HepG2 (cell line): ENCODE results near the gene ITGB3. TPM values are rescaled to one million over a fixed set of nuclear protein-coding genes. Genes with fewer than 3 reads are reported as not detected.

ENCODE experiments used
- ATAC-seq: fragments of 200-7000 bp; cut with Tn5 transposase; 3 replicates; pipeline ENCODE4 v1.9.1; 2020; ENCODE audit warnings: mild to moderate bottlenecking, moderate library complexity
- BruUV-seq: library from RNA; stranded (reverse); fragments of 400-500 nt; replicated peaks from 2 replicates; lab custom pipeline; 2021; lab: Mats Ljungman, UMichigan
- CTCF ChIA-PET: fragments of 300-600 bp; formaldehyde crosslinking; extraction: SDS; loops from one replicate; lab custom pipeline; 2021; ENCODE audit warnings: low total read pairs, inconsistent platforms, low intra/inter-chr PET ratio; lab: Yijun Ruan, JAX
- POLR2A ChIA-PET: fragments of 350-600 bp; sonication (Branson Sonifier 250); formaldehyde crosslinking; loops from one replicate; lab custom pipeline; 2020; ENCODE audit warnings: antibody characterized with exemption, inconsistent platforms; lab: Yijun Ruan, JAX
- DNase-seq: peaks from one replicate; pipeline ENCODE4 v3.0.0-alpha.2; 2015; ENCODE audit warnings: low spot score
- FAIRE-seq: peaks from 3 replicates; lab custom pipeline; 2011; peaks lifted over from hg19 to GRCh38; lab: Jason Lieb, UNC
- H2AFZ ChIP-seq: one replicate; pipeline ENCODE4 v1.6.1; 2011; ENCODE audit warnings: low read length, inconsistent platforms
- H3K27ac ChIP-seq: fragments of 300-600 bp; 3 replicates; pipeline ENCODE4 v1.8.0; 2011; ENCODE audit warnings: mixed run types, mild to moderate bottlenecking, mixed read lengths, low read length, inconsistent platforms; ENCODE audit not compliant: insufficient read depth; ENCODE audit errors: extremely low read length
- H3K27me3 ChIP-seq, 2 experiments: fragments of 200-600 bp in 1 of 2; 2 replicates in 1 of 2; 3 replicates in 1 of 2; pipeline versions ENCODE4 v1.6.0 to v1.8.0; 2011; ENCODE audit warnings: low read length in 2 of 2, mild to moderate bottlenecking in 2 of 2, moderate library complexity in 2 of 2, inconsistent platforms in 1 of 2; ENCODE audit not compliant: insufficient read depth in 2 of 2, control insufficient read depth in 1 of 2
- H3K36me3 ChIP-seq, 2 experiments: fragments of 200-600 bp in 1 of 2; replicated peaks in 1 of 2; 2 replicates in 1 of 2; 3 replicates in 1 of 2; pipeline versions ENCODE4 v1.5.1 to v1.8.0; 2011; ENCODE audit warnings: low read length in 2 of 2, inconsistent platforms in 1 of 2; ENCODE audit not compliant: insufficient read depth in 2 of 2, control insufficient read depth in 1 of 2
- H3K4me1 ChIP-seq: 2 replicates; pipeline ENCODE4 v1.5.1; 2012; ENCODE audit warnings: low read length, inconsistent platforms; ENCODE audit not compliant: insufficient read depth
- H3K4me2 ChIP-seq: 2 replicates; pipeline ENCODE4 v1.6.0; 2011; ENCODE audit warnings: low read depth, low read length, inconsistent platforms
- H3K4me3 ChIP-seq, 3 experiments: fragments of 200-600 bp in 1 of 3; sonication (generic), shearing (Covaris generic) in 1 of 3; replicated peaks in 1 of 3; 2 replicates each; pipeline ENCODE4 v1.5.1; 2011 to 2016; ENCODE audit warnings: low read length in 3 of 3, inconsistent platforms in 2 of 3, low read depth in 2 of 3, mild to moderate bottlenecking in 2 of 3, control low read depth in 1 of 3, mixed read lengths in 1 of 3; ENCODE audit not compliant: insufficient read depth in 1 of 3
- H3K79me2 ChIP-seq: one replicate; pipeline ENCODE4 v1.6.1; 2011; ENCODE audit warnings: low read length, inconsistent platforms; ENCODE audit not compliant: insufficient read depth
- H3K9ac ChIP-seq: 2 replicates; pipeline ENCODE4 v1.6.0; 2011; ENCODE audit warnings: mild to moderate bottlenecking, low read depth, low read length, inconsistent platforms; ENCODE audit not compliant: insufficient read depth
- H3K9me3 ChIP-seq: 2 replicates; pipeline ENCODE4 v1.5.1; 2012; ENCODE audit warnings: mild to moderate bottlenecking, low read length
- H4K20me1 ChIP-seq: 2 replicates; pipeline ENCODE4 v1.6.0; 2011; ENCODE audit warnings: inconsistent platforms, mild to moderate bottlenecking, low read length, moderate library complexity; ENCODE audit not compliant: insufficient read depth
- GMEB2 ChIP-seq: IDR thresholded peaks from 2 replicates; pipeline ENCODE4 v1.6.1; 2016; ENCODE audit warnings: missing biosample characterization, missing genetic modification reagents, low read depth
- HCFC1 ChIP-seq: fragments of 150-350 bp; IDR thresholded peaks from 2 replicates; pipeline ENCODE4 v1.6.1; 2014; ENCODE audit warnings: low read depth, low read length
- MLXIP ChIP-seq: sonication (generic); formaldehyde crosslinking; IDR thresholded peaks from 2 replicates; pipeline ENCODE4 v1.9.0; 2021; ENCODE audit warnings: missing genetic modification reagents, borderline replicate concordance
- RAD21 ChIP-seq: fragments of 450-650 bp; formaldehyde crosslinking; IDR thresholded peaks from 2 replicates; pipeline ENCODE4 v1.5.0; 2020; ENCODE audit warnings: mild to moderate bottlenecking
- SMARCC2 ChIP-seq: fragments of 450-650 bp; IDR thresholded peaks from 2 replicates; pipeline ENCODE4 v1.6.1; 2017; ENCODE audit warnings: antibody characterized with exemption, mild to moderate bottlenecking
- SYNCRIP ChIP-seq: fragments of 200-400 bp; formaldehyde crosslinking; IDR thresholded peaks from 2 replicates; pipeline ENCODE4 v1.6.1; 2018; ENCODE audit warnings: mild to moderate bottlenecking, low read depth, low read length; ENCODE audit not compliant: insufficient read depth
- ZBTB42 ChIP-seq: sonication (generic); formaldehyde crosslinking; IDR thresholded peaks from 2 replicates; pipeline ENCODE4 v1.5.0; 2020; ENCODE audit warnings: mild to moderate bottlenecking, missing genetic modification reagents
- ZBTB43 ChIP-seq: sonication (generic); formaldehyde crosslinking; conservative IDR thresholded peaks from 2 replicates; pipeline ENCODE4 v1.4.0; 2020; ENCODE audit warnings: missing genetic modification reagents
- ZMYM4 ChIP-seq: sonication (generic); formaldehyde crosslinking; IDR thresholded peaks from 2 replicates; pipeline ENCODE4 v1.8.1; 2023; ENCODE audit warnings: mild to moderate bottlenecking, missing genetic modification reagents
- ZNF225 ChIP-seq: sonication (generic); formaldehyde crosslinking; IDR thresholded peaks from 2 replicates; pipeline ENCODE4 v1.4.0; 2020; ENCODE audit warnings: mild to moderate bottlenecking, missing genetic modification reagents
- ZNF430 ChIP-seq: sonication (generic); formaldehyde crosslinking; IDR thresholded peaks from 2 replicates; pipeline ENCODE4 v1.9.0; 2021; ENCODE audit warnings: mild to moderate bottlenecking, missing genetic modification reagents
- ZNF629 ChIP-seq: sonication (generic); formaldehyde crosslinking; conservative IDR thresholded peaks from 2 replicates; pipeline ENCODE4 v1.5.0; 2020; ENCODE audit warnings: missing genetic modification reagents
- ZNF713 ChIP-seq: sonication (generic); formaldehyde crosslinking; IDR thresholded peaks from 2 replicates; pipeline ENCODE4 v1.4.0; 2020; ENCODE audit warnings: mild to moderate bottlenecking, missing genetic modification reagents
- ZNF747 ChIP-seq: sonication (generic); formaldehyde crosslinking; IDR thresholded peaks from 2 replicates; pipeline ENCODE4 v1.8.1; 2023; ENCODE audit warnings: missing genetic modification reagents, mild to moderate bottlenecking, borderline replicate concordance
- WGBS: methylation state at CpG from one replicate; pipeline ENCODE4 v1.1.6; 2017; ENCODE audit warnings: low lambda C conversion rate; 5-methylcytosine and 5-hydroxymethylcytosine counted together
- in situ Hi-C: cut with HindIII; loops from 2 replicates; pipeline ENCODE4 v1.10.0; 2017; ENCODE audit warnings: low pct_unique_long_range_greater_than_20kb; ENCODE audit not compliant: extremely low pct_ligation_motif_present
- intact Hi-C: fragments of 100-400 bp; cut with micrococcal nuclease; formaldehyde crosslinking; loops from one replicate; pipeline ENCODE4 v1.10.0; 2022; ENCODE audit not compliant: unreplicated experiment
- polyA plus RNA-seq, 8 experiments: library from polyadenylated mRNA; depleted of rRNA in 3 of 8; stranded (reverse) in 7 of 8; unstranded in 1 of 8; fragments of >200 nt; fragmentation: Illumina TruSeq in 4 of 8; extraction: Trizol in 4 of 8; gene quantifications; 2 replicates each; pipeline versions ENCODE4 v1.2.1 to v1.2.3, GENCODE V29; 2011 to 2016; ENCODE audit warnings: low read depth in 4 of 8, missing spikeins in 1 of 8, mixed read lengths in 1 of 8; ENCODE audit not compliant: insufficient read depth in 1 of 8
- total RNA-seq, 5 experiments: library from RNA; depleted of rRNA; stranded (reverse); fragments of >200 nt; fragmentation: Illumina TruSeq; extraction: Trizol; gene quantifications; 2 replicates each; pipeline ENCODE4 v1.2.3, GENCODE V29; 2016; ENCODE audit warnings: low read depth in 1 of 5

Gene ITGB3
- total and polyA plus RNA-seq, 2 of the 13 experiments (the other 11 are each of a cell fraction or from before 2014, with no cell fraction given): 0.09 to 0.31 TPM

- H3K79me2 ChIP-seq: no peaks in the 10 kb centered on the region
- H3K27ac ChIP-seq: no peak overlapping the region
- no peak overlapping the region for H2AFZ ChIP-seq
- no peak overlapping the region for H3K9ac ChIP-seq
- no peak for FAIRE-seq
- intact Hi-C loops: no loop called here
- no peak overlapping the region for H3K4me3 ChIP-seq
- H3K9me3 ChIP-seq: no peaks in the 10 kb centered on the region
- WGBS: 5% methylated on average over 1 of the region's 1 CpG
- no peaks in the 10 kb centered on the region for H4K20me1 ChIP-seq
- in situ Hi-C loops: no loop called here
- BruUV-seq: no TSS peak
- ChIA-PET POLR2A (no interaction called here), CTCF (no interaction called here)
- peaks cover 10% of the 10 kb centered on the region for H3K4me1 ChIP-seq
- H3K36me3 ChIP-seq: no peaks in the 10 kb centered on the region
- H3K4me2 ChIP-seq: no peak overlapping the region
- H3K27me3 ChIP-seq: peaks cover 0 to 4% of the 10 kb centered on the region in 2 experiments; a peak in 1 of 5 replicates
- no peak for ATAC-seq
- peak; percentile 67; the same call in 1 of the 2 replicates for TF ChIP-seq ZNF629
- TF ChIP-seq ZBTB43 (CRISPR knock-in tag): no peak
- DNase-seq: no peak
Measured at GRCh38 chr17:47300718-47301117, 47.1 kb downstream of the ITGB3 start.

GRCh38 chr17:47301161-47301560 lies 47.5 kb downstream of the ITGB3 start:
- intact Hi-C loops (no loop called here), in situ Hi-C loops (no loop called here)
- CTCF ChIA-PET: no interaction called here
- FAIRE-seq (no peak), ATAC-seq (no peak), DNase-seq (no peak)
- Histone ChIP-seq H3K4me3 (no peak overlapping the region), H3K4me1 (peaks cover 10% of the 10 kb centered on the region), H4K20me1 (no peaks in the 10 kb centered on the region), H3K9me3 (no peaks in the 10 kb centered on the region), H3K27me3 (peaks cover 0 to 4% of the 10 kb centered on the region in 2 experiments; a peak in 1 of 5 replicates), H3K36me3 (no peaks in the 10 kb centered on the region), H3K4me2 (no peak overlapping the region), H3K79me2 (no peaks in the 10 kb centered on the region), H2AFZ (no peak overlapping the region), H3K27ac (no peak overlapping the region), H3K9ac (no peak overlapping the region)
- no TSS peak for BruUV-seq
- 49% methylated on average over 3 of the region's 3 CpGs for WGBS
- TF ChIP-seq HCFC1 (no peak), ZMYM4 (CRISPR knock-in tag) (no peak), SYNCRIP (no peak), ZNF747 (CRISPR knock-in tag) (no peak), RAD21 (CRISPR knock-in tag) (no peak), MLXIP (no peak), GMEB2 (CRISPR knock-in tag) (no peak), SMARCC2 (no peak), ZNF430 (CRISPR knock-in tag) (no peak), ZBTB42 (CRISPR knock-in tag) (no peak), ZNF225 (no peak), ZNF713 (CRISPR knock-in tag) (no peak)
- POLR2A ChIA-PET: no interaction called here
